ENCODE results near the gene SIGLEC14.
A peak's percentile ranks its signal among the peaks of the same experiment; 100 is the strongest.

The SIGLEC14 gene

DNA sequence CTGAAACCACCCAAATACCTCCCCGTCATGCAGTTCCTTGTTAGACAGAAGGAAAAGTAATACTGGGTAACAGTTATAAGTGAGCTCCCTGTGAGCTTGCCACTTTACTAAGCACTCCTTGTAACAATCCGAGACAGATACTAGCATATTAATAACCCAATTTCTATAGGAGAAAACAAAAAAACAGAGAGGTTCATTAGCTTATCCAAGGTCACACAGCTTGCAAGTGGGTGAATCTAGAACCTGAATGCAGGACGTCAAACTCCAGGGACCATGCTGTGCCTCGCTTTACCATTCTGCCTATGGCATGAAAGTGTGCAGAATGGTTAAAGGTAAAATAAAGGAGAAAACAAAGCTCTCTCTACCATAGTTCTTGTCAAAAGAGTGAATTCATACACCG, 31.8 kb downstream of the SIGLEC14 start:
- no peak for DNase-seq (ENCODE audit: low spot score)

DNA sequence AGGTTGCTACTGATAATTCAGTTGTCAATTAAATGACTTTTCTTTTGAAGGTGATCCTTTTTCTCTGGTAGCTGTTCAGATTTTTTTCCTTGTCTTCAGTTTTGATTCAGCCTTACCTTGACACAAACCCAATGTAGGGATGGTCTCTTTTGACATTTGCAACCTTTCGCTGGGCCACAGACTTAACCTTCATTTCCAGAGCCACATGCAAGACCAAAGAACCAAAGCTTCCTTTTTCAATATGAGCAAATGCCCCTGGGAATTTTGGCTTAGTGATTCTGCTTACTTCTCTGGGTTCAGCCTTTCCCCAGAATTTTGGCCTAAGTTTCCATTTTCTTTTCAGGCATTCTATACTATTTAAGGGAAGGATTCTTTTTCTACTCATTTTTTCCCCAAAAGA, 36.0 kb downstream of the SIGLEC14 start:
- no peak for DNase-seq (ENCODE audit: low spot score)

- peak; percentile 57 for DNase-seq (ENCODE audit: low spot score)
Measured at GRCh38 chr19:51607920-51608562, 38.6 kb downstream of the SIGLEC14 start.

GRCh38 chr19:51607077-51607476, 39.5 kb downstream of the SIGLEC14 start:
- DNase-seq (ENCODE audit: low spot score) = no peak

DNA sequence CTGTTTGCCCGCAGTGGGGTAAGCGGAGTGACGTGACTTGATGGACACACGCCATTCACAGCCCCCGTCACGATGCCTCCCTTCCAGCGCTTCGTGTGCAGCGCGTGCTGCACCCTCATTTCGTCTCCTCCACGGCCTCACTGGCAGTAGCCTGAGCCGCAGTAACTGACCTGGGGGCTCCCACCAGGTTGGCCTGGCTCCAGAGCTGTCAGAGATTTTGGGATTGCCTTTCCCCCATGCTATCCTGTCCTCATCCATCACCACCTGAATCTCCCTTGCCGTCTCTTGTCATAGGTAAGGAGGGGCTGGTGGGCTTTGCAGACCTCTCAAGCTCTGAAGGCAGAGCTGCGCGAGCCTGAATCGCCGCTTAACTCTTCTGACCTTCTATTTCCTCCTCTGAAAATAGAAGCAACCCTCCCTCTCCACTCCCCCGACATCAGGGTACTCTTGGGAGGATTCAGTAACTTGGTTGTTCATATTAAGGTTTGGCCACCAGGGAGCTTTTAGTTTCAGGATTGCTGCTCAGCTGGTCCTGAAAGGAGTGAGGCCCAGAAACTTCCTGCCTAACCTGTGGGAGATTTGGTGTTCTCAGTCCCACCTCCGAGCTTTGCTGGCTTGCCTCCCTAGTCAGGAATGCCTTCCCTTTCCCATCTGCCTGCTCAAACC, 44.3 kb downstream of the SIGLEC14 start:
- no peak for DNase-seq (ENCODE audit: low spot score)

GRCh38 chr19:51600940-51601580, 45.6 kb downstream of the SIGLEC14 start:
- DNase-seq (ENCODE audit: low spot score) = no peak

GRCh38 chr19:51599084-51599483, 47.5 kb downstream of the SIGLEC14 start:
- no peak for DNase-seq (ENCODE audit: low spot score)

GRCh38 chr19:51598159-51598915, 48.3 kb downstream of the SIGLEC14 start:
- no peak for DNase-seq (ENCODE audit: low spot score)

- no peak for DNase-seq (ENCODE audit: low spot score)
Measured at GRCh38 chr19:51595190-51596175, 51.1 kb downstream of the SIGLEC14 start.

GRCh38 chr19:51594774-51595109, 51.9 kb downstream of the SIGLEC14 start:
- no peak for DNase-seq (ENCODE audit: low spot score)

DNA sequence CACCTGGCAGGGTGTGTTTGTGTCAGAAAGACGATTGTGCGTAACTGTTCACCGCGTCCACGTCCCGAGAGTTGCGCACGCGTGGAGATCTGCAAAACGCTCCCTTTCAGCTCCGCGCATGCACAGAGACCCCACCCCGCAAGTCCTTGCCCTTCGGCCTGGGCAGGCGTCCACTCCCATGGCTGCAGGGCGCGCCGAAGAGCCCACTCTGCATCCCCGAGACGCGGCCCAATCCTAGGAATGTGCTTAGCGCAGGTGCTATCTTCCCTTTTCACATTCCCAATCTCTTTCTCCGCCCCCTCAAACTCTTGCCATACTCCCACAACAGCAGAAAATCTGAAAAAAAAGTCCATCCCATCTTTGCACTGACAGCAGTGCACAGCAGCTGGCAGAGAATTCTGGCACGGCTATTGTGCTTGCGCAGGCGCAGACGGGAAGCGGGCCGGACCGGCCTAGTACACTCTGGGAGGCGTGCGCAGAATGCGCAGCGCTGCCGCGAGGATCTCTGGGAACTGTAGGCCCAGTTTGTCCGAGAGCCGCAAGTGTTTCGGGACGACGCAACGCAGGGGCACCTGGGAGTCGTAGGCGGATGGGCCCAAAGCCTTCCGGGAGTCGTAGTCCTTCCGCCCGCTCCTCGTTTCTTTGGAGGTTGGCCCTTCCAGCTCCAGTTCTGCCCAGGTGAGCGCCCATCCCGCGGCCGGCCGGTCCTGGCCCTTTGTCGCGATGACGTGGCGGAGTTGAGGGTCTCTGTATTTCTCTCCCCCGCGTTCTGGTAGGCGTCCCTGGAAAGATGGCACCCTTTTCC, 52.5 kb downstream of the SIGLEC14 start:
- peak; percentile 98 for DNase-seq (ENCODE audit: low spot score)

GRCh38 chr19:51593138-51593890, 53.3 kb downstream of the SIGLEC14 start:
- DNase-seq (ENCODE audit: low spot score) = no peak
